Natural killer cell (primary cell): ENCODE measurements around the gene STK32B. TPM values are rescaled to one million over a fixed set of nuclear protein-coding genes. Genes with fewer than 3 reads are reported as not detected.

ENCODE experiments used
- ATAC-seq, 3 donors: fragments of 150-1000 bp in 2 of 3; fragments of 200-7000 bp in 1 of 3; cut with Tn5 transposase; 1 replicate in 1 of 3; 2 replicates in 2 of 3; pipeline ENCODE4 v1.10.0; 2021; ENCODE audit warnings: mild to moderate bottlenecking in 2 of 3, moderate library complexity in 2 of 3
- DNase-seq, 2 donors: peaks; one replicate each; pipeline versions ENCODE4 v3.0.0 to v3.0.0-alpha.2; 2013 to 2021; ENCODE audit warnings: mixed read lengths in 1 of 2
- H3K27ac ChIP-seq: one replicate; pipeline ENCODE4 v1.5.1; 2013; ENCODE audit warnings: mild to moderate bottlenecking, low read length
- H3K27me3 ChIP-seq: one replicate; pipeline ENCODE4 v1.6.1; 2013; ENCODE audit warnings: low read length; ENCODE audit not compliant: control insufficient read depth, insufficient read depth
- H3K36me3 ChIP-seq: one replicate; pipeline ENCODE4 v1.6.1; 2013; ENCODE audit warnings: low read length; ENCODE audit not compliant: control insufficient read depth, insufficient read depth
- H3K4me1 ChIP-seq: one replicate; pipeline ENCODE4 v1.6.1; 2013; ENCODE audit warnings: low read length; ENCODE audit not compliant: control insufficient read depth, insufficient read depth
- H3K4me3 ChIP-seq: one replicate; pipeline ENCODE4 v1.5.1; 2013; ENCODE audit warnings: low read length
- H3K9me3 ChIP-seq: one replicate; pipeline ENCODE4 v1.6.1; 2013; ENCODE audit warnings: low read length; ENCODE audit not compliant: control insufficient read depth, insufficient read depth
- H3K27ac Mint-ChIP-seq, 2 donors: one replicate each; pipeline ENCODE4 v1.8.0; 2022; ENCODE audit warnings: mild to moderate bottlenecking in 2 of 2, mixed read lengths in 2 of 2, moderate library complexity in 1 of 2
- H3K27me3 Mint-ChIP-seq, 2 donors: one replicate each; pipeline ENCODE4 v1.8.0; 2022; ENCODE audit warnings: low read depth in 2 of 2, mixed read lengths in 2 of 2
- H3K36me3 Mint-ChIP-seq: one replicate; pipeline ENCODE4 v1.8.0; 2022; ENCODE audit warnings: mixed read lengths
- H3K4me1 Mint-ChIP-seq, 2 donors: one replicate each; pipeline ENCODE4 v1.8.0; 2022; ENCODE audit warnings: mixed read lengths in 2 of 2
- H3K4me3 Mint-ChIP-seq: one replicate; pipeline ENCODE4 v1.8.0; 2022; ENCODE audit warnings: mild to moderate bottlenecking, moderate library complexity, mixed read lengths
- H3K9me3 Mint-ChIP-seq, 2 donors: one replicate each; pipeline ENCODE4 v1.8.0; 2022; ENCODE audit warnings: mixed read lengths in 2 of 2
- WGBS: methylation state at CpG from one replicate; pipeline ENCODE4 v1.1.7; 2013; ENCODE audit warnings: missing lambda C conversion rate; ENCODE audit not compliant: insufficient coverage; 5-methylcytosine and 5-hydroxymethylcytosine counted together
- intact Hi-C: fragments of 100-400 bp; cut with micrococcal nuclease; formaldehyde crosslinking; loops from one replicate; pipeline ENCODE4 v1.14.2; 2022
- total RNA-seq, 4 donors: library from RNA; stranded (reverse); fragments of 120-200 nt in 1 of 4; gene quantifications; one replicate each; pipeline versions ENCODE4 v1.2.3 to v1.2.4, GENCODE V29; 2013 to 2022
- TF ChIP-seq, protein P1 (sequence below): fragments of 200-600 bp; IDR thresholded peaks from one replicate; pipeline ENCODE4 v1.8.0; 2022; ENCODE audit warnings: antibody characterized with exemption

Gene STK32B
- total RNA-seq, 3 donors from 2014 or later (not counting 1 experiment from before 2014, with no cell fraction given): 0.32 to 0.33 TPM; not detected in 1

DNA sequence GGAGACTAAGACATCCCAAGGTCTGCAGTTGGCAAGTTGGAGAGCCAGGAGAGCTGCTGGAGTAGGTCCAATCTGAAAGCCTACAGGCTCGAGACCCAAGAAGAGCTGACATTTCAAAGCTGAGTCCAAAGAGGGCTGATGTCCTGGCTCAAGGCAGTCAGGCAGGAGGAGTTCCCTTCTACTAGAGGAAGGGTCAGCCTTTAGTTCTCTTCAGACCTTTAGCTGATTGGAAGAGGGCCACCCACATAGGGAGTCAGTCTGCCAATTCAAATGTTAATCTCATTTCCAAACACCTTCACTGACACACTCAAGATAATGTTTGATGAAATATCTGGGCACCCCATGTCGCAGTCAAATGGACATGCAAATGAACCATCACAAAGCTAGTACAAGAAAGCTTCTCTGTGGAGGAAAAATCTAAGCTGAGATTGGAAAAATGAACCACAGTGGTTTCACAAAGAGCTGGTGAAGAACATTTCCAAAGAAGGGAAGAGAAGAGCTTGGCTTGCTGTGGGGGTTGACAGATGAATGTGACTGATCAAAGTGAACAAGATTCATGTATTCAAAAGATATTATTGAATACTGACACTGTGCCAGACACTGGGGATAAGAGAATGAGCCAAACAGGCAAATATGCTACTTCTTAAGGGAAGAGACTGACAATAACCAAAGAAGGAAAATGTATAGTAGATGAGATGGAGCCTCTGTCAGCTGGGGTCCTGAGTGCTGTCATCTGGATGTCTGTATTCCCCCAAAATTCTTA, 61.2 kb downstream of the STK32B start:
- Histone ChIP-seq H3K27ac (no peak overlapping the region), H3K36me3 (no peaks in the 10 kb centered on the region), H3K4me1 (no peaks in the 10 kb centered on the region), H3K9me3 (no peaks in the 10 kb centered on the region), H3K4me3 (no peak overlapping the region), H3K27me3 (no peaks in the 10 kb centered on the region)
- Mint-ChIP-seq H3K27ac (no peak overlapping the region), H3K27me3 (peaks cover 8 to 34% of the 10 kb centered on the region in 2 donors), H3K9me3 (no peaks in the 10 kb centered on the region), H3K4me3 (no peak overlapping the region), H3K4me1 (no peaks in the 10 kb centered on the region), H3K36me3 (no peaks in the 10 kb centered on the region)
- WGBS: 78% methylated on average over 2 of the region's 2 CpGs
- DNase-seq: no peak
- ATAC-seq: no peak
- intact Hi-C loops: no loop called here
- TF ChIP-seq, protein P1, sequence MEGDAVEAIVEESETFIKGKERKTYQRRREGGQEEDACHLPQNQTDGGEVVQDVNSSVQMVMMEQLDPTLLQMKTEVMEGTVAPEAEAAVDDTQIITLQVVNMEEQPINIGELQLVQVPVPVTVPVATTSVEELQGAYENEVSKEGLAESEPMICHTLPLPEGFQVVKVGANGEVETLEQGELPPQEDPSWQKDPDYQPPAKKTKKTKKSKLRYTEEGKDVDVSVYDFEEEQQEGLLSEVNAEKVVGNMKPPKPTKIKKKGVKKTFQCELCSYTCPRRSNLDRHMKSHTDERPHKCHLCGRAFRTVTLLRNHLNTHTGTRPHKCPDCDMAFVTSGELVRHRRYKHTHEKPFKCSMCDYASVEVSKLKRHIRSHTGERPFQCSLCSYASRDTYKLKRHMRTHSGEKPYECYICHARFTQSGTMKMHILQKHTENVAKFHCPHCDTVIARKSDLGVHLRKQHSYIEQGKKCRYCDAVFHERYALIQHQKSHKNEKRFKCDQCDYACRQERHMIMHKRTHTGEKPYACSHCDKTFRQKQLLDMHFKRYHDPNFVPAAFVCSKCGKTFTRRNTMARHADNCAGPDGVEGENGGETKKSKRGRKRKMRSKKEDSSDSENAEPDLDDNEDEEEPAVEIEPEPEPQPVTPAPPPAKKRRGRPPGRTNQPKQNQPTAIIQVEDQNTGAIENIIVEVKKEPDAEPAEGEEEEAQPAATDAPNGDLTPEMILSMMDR: no peak

DNA sequence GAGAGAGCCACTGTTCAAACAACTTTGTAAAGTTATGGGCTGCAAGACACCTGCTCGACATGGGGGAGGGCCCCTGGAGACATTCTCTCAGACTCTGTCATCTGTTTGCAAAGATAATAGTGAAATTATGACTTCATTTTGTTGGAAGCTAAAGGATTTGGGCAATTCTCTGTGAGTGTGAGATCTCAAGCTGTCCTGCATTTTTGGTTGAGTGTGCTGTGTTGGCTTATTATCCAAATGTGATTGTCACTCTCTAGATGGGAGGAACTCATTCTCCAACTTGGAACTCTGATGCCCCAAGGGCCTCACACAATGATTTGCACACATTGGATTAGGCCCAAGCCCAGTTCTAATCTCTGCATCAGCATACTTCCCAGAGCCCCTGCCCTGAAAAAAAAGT, 63.7 kb downstream of the STK32B start:
- intact Hi-C loops: no loop called here
- no peak for DNase-seq
- Histone ChIP-seq H3K9me3 (no peaks in the 10 kb centered on the region), H3K27me3 (no peaks in the 10 kb centered on the region), H3K4me3 (no peak overlapping the region), H3K36me3 (no peaks in the 10 kb centered on the region), H3K4me1 (no peaks in the 10 kb centered on the region), H3K27ac (no peak overlapping the region)
- Mint-ChIP-seq H3K9me3 (no peaks in the 10 kb centered on the region), H3K36me3 (no peaks in the 10 kb centered on the region), H3K4me1 (no peaks in the 10 kb centered on the region), H3K27ac (no peak overlapping the region), H3K27me3 (peaks cover 7 to 11% of the 10 kb centered on the region in 2 donors), H3K4me3 (no peak overlapping the region)
- WGBS: 57% methylated on average over 1 of the region's 1 CpG
- TF ChIP-seq, protein P1: no peak
- no peak for ATAC-seq

DNA sequence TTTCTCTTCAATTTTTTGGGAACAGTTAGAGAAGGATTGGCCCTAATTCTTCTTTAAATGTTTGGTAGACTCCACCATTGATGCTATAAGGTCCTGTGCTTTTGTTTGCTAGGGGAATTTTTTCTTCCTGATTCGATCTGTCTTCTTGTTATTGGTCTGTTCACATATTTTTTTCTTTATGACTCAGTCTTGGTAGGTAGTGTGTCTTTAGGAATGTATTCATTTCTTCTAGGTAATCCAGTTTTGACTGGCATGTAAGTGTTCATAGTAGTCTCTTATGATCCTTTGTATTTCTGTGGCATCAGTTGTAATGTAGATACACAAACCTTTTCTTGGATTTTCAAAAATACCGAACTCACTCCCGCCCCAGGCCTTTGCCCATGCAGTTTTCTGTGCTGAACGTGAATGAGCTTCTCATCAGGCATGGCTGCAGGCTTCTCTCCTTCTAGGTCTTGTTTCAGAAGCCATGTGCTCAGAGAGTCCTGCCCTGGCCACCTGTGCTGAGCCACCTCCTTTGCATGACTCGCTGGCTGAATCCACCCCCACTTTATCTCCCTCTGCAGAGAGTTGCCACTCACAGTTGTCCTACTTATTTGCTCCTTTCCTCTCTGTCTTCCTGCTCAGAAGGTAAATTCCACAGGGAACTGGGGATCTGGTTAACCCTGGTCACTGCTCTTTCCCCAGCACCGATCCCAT, 67.0 kb downstream of the STK32B start:
- no peaks in the 10 kb centered on the region for H3K36me3 Mint-ChIP-seq
- TF ChIP-seq, protein P1: no peak
- no peak for DNase-seq
- H3K9me3 ChIP-seq: no peaks in the 10 kb centered on the region
- peaks cover 0 to 7% of the 10 kb centered on the region in 2 donors for H3K27me3 Mint-ChIP-seq
- H3K27ac ChIP-seq: no peak overlapping the region
- H3K4me3 ChIP-seq: no peak overlapping the region
- 86% methylated on average over 6 of the region's 6 CpGs for WGBS
- no peaks in the 10 kb centered on the region for H3K27me3 ChIP-seq
- H3K4me1 Mint-ChIP-seq: no peaks in the 10 kb centered on the region
- H3K27ac Mint-ChIP-seq: no peak overlapping the region
- H3K36me3 ChIP-seq: no peaks in the 10 kb centered on the region
- H3K4me3 Mint-ChIP-seq: no peak overlapping the region
- H3K9me3 Mint-ChIP-seq: no peaks in the 10 kb centered on the region
- H3K4me1 ChIP-seq: no peaks in the 10 kb centered on the region
- no peak for ATAC-seq
- intact Hi-C loops: no loop called here
